ENCODE data around the gene STK11IP.

The STK11IP gene

GRCh38 chr2:219631904-219632759 lies 34.5 kb downstream of the STK11IP start:
- no peak for TF ChIP-seq CTCF (IDR thresholded peaks at IDR 0.05)
- H3K36me3 Mint-ChIP-seq (ENCODE audit: low read depth): no peaks in the 10 kb centered on the region
- no peak overlapping the region for H3K27ac Mint-ChIP-seq
- no peak for DNase-seq
- H3K4me1 Mint-ChIP-seq: peaks cover 38% of the 10 kb centered on the region
- no peak overlapping the region for H3K4me3 Mint-ChIP-seq
- H3K9me3 Mint-ChIP-seq: no peaks in the 10 kb centered on the region
- H3K27me3 Mint-ChIP-seq (ENCODE audit: low read depth, poor library complexity): peaks cover 15% of the 10 kb centered on the region

- no peak for TF ChIP-seq CTCF (IDR thresholded peaks at IDR 0.05)
- Mint-ChIP-seq H3K9me3 (no peaks in the 10 kb centered on the region), H3K4me3 (no peak overlapping the region), H3K27me3 (ENCODE audit: low read depth, poor library complexity) (peaks cover 15% of the 10 kb centered on the region), H3K4me1 (peaks cover 38% of the 10 kb centered on the region), H3K27ac (no peak overlapping the region), H3K36me3 (ENCODE audit: low read depth) (no peaks in the 10 kb centered on the region)
- no peak for DNase-seq
Observed at GRCh38 chr2:219632760-219633105, 35.1 kb downstream of the STK11IP start.

- H3K4me3 Mint-ChIP-seq: no peak overlapping the region
- peaks cover 38% of the 10 kb centered on the region for H3K4me1 Mint-ChIP-seq
- peak overlapping the region; percentile 87 for H3K27ac Mint-ChIP-seq
Observed at GRCh38 chr2:219633276-219634065, 35.8 kb downstream of the STK11IP start.

GRCh38 chr2:219634171-219634940 lies 36.7 kb downstream of the STK11IP start:
- TF ChIP-seq CTCF (IDR thresholded peaks at IDR 0.05): no peak
- no peaks in the 10 kb centered on the region for H3K9me3 Mint-ChIP-seq
- peaks cover 29% of the 10 kb centered on the region for H3K4me1 Mint-ChIP-seq
- no peaks in the 10 kb centered on the region for H3K36me3 Mint-ChIP-seq (ENCODE audit: low read depth)
- no peak for DNase-seq
- H3K27ac Mint-ChIP-seq: no peak overlapping the region
- peaks cover 11% of the 10 kb centered on the region for H3K27me3 Mint-ChIP-seq (ENCODE audit: low read depth, poor library complexity)
- no peak overlapping the region for H3K4me3 Mint-ChIP-seq

More at GRCh38 chr2:219633276-219634065, 35.8 kb downstream of the STK11IP start:
- H3K9me3 Mint-ChIP-seq: no peaks in the 10 kb centered on the region
- no peak for TF ChIP-seq CTCF (IDR thresholded peaks at IDR 0.05)
- H3K27me3 Mint-ChIP-seq (ENCODE audit: low read depth, poor library complexity): peaks cover 14% of the 10 kb centered on the region
- no peaks in the 10 kb centered on the region for H3K36me3 Mint-ChIP-seq (ENCODE audit: low read depth)
- DNase-seq: no peak

GRCh38 chr2:219634951-219635751 lies 37.5 kb downstream of the STK11IP start:
- Mint-ChIP-seq H3K9me3 (no peaks in the 10 kb centered on the region), H3K4me1 (peaks cover 24% of the 10 kb centered on the region), H3K36me3 (ENCODE audit: low read depth) (no peaks in the 10 kb centered on the region), H3K4me3 (no peak overlapping the region), H3K27ac (no peak overlapping the region), H3K27me3 (ENCODE audit: low read depth, poor library complexity) (peaks cover 13% of the 10 kb centered on the region)
- no peak for DNase-seq
- TF ChIP-seq CTCF (IDR thresholded peaks at IDR 0.05): no peak
